Gastrocnemius medialis (tissue), 4 donors: Measurements from ENCODE around the gene PRDM16. TPM values are rescaled to one million over a fixed set of nuclear protein-coding genes. Genes with fewer than 3 reads are reported as not detected.

Experiments
- ATAC-seq, 2 donors: fragments of 150-250 bp; one replicate each; pipeline ENCODE4 v1.9.1; 2016
- DNase-seq, 2 donors: peaks; one replicate each; pipeline ENCODE4 v3.0.0-alpha.2; 2019
- H3K27ac ChIP-seq, 4 donors: fragments of 200-600 bp; sonication (generic); 1 replicate in 1 of 4; 2 replicates in 3 of 4; pipeline ENCODE4 v1.5.1; 2016 to 2018; ENCODE audit warnings: mild to moderate bottlenecking in 2 of 4, moderate library complexity in 1 of 4
- H3K27me3 ChIP-seq, 3 donors: fragments of 200-600 bp; sonication (generic) in 2 of 3; 1 replicate in 1 of 3; 2 replicates in 2 of 3; pipeline versions ENCODE4 v1.5.1 to v1.6.0; 2016 to 2019; ENCODE audit warnings: mild to moderate bottlenecking in 1 of 3, moderate library complexity in 1 of 3
- H3K36me3 ChIP-seq, 2 donors: fragments of 200-600 bp; sonication (generic) in 1 of 2; one replicate each; pipeline ENCODE4 v1.5.1; 2017 to 2018
- H3K4me1 ChIP-seq, 2 donors: fragments of 200-600 bp; sonication (generic) in 1 of 2; one replicate each; pipeline ENCODE4 v1.5.1; 2016 to 2017; ENCODE audit warnings: mild to moderate bottlenecking in 2 of 2
- H3K4me3 ChIP-seq, 4 donors: fragments of 200-600 bp; sonication (generic) in 3 of 4; 1 replicate in 1 of 4; 2 replicates in 3 of 4; pipeline ENCODE4 v1.5.1; 2016 to 2019; ENCODE audit warnings: mild to moderate bottlenecking in 2 of 4
- H3K9me3 ChIP-seq, 3 donors: fragments of 200-600 bp; sonication (generic) in 2 of 3; 1 replicate in 1 of 3; 2 replicates in 2 of 3; pipeline ENCODE4 v1.5.1; 2016 to 2019
- CTCF ChIP-seq, 5 experiments: fragments of 450-650 bp in 3 of 5; fragments of 200-600 bp in 2 of 5; sonication (generic) in 2 of 5; IDR thresholded peaks in 4 of 5; conservative IDR thresholded peaks in 1 of 5; 1 replicate in 4 of 5; 2 replicates in 1 of 5; pipeline ENCODE4 v1.5.1; 2016 to 2019; ENCODE audit warnings: antibody characterized with exemption in 5 of 5, mild to moderate bottlenecking in 3 of 5, moderate library complexity in 3 of 5
- POLR2A ChIP-seq, 2 donors: fragments of 450-650 bp; IDR thresholded peaks; one replicate each; pipeline ENCODE4 v1.6.1; 2017; ENCODE audit warnings: antibody characterized with exemption in 2 of 2, mild to moderate bottlenecking in 2 of 2, moderate library complexity in 2 of 2
- in situ Hi-C, 4 donors: fragments of 200-750 bp; cut with MboI; loops; one replicate each; pipeline versions ENCODE4 v1.15.0 to v1.8.0; 2017; ENCODE audit warnings: low sequenced_read_pairs in 4 of 4
- intact Hi-C: fragments of 100-400 bp; cut with DNase I; formaldehyde crosslinking; loops from one replicate; pipeline ENCODE4 v1.15.1; 2023; ENCODE audit warnings: low total_unique reads
- total RNA-seq, 4 donors: library from RNA; depleted of rRNA; stranded (reverse); fragments of >200 nt; gene quantifications; one replicate each; pipeline versions ENCODE4 v1.1.0 to v1.2.3, GENCODE V29; 2016

Gene PRDM16
- total RNA-seq, 4 donors from 2014 or later: 0.03 to 0.19 (median 0.17) TPM

DNA sequence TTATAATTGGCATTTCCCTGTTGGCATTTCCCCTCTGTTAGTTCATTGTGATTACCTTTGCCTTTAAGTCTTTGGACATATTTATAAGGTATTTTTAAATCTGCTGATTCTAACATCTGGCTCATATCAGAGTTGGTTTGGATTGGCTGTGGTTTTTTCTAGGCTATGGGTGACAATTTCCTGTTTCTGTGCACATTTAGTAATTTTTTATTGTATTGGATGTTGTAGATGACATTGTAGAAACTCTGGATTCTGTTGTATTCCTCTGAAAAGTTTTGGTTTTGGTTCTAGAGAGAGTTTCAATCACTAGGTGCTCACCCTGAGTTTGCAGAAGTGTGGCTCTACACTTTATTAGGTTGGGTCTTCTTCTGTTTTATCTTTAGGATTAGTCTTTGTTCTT lies 275.4 kb downstream of the PRDM16 start:
- Histone ChIP-seq H3K27me3 (peaks cover 0 to 15% (median 13%) of the 10 kb centered on the region in 3 donors), H3K4me1 (no peaks in the 10 kb centered on the region), H3K9me3 (peaks cover 0 to 7% (median 0%) of the 10 kb centered on the region in 3 donors), H3K36me3 (no peaks in the 10 kb centered on the region), H3K27ac (no peak overlapping the region), H3K4me3 (no peak overlapping the region)
- in situ Hi-C loops (no loop called here), intact Hi-C loops (no loop called here)
- TF ChIP-seq CTCF (IDR thresholded peaks at IDR 0.05 in 4 of 5, conservative IDR thresholded peaks at IDR 0.05 in 1 of 5) (no peak), POLR2A (IDR thresholded peaks at IDR 0.05) (no peak)
- DNase-seq (no peak), ATAC-seq (no peak)

GRCh38 chr1:3345792-3346191 lies 276.8 kb downstream of the PRDM16 start:
- intact Hi-C loops: no loop called here
- ATAC-seq (no peak), DNase-seq (no peak)
- H3K4me3 ChIP-seq: no peak overlapping the region
- peaks cover 0 to 3% of the 10 kb centered on the region in 2 donors for H3K4me1 ChIP-seq
- H3K36me3 ChIP-seq: no peaks in the 10 kb centered on the region
- H3K9me3 ChIP-seq: peaks cover 0 to 7% (median 0%) of the 10 kb centered on the region in 3 donors
- in situ Hi-C loops: no loop called here
- no peak overlapping the region for H3K27ac ChIP-seq
- TF ChIP-seq CTCF (IDR thresholded peaks at IDR 0.05 in 4 of 5, conservative IDR thresholded peaks at IDR 0.05 in 1 of 5) (no peak), POLR2A (IDR thresholded peaks at IDR 0.05) (no peak)
- peaks cover 0 to 15% (median 11%) of the 10 kb centered on the region in 3 donors for H3K27me3 ChIP-seq

- H3K9me3 ChIP-seq: peaks cover 0 to 7% (median 0%) of the 10 kb centered on the region in 3 donors
- H3K36me3 ChIP-seq: no peaks in the 10 kb centered on the region
- no peak overlapping the region for H3K4me3 ChIP-seq
- no peak for ATAC-seq
- no peak for DNase-seq
- H3K4me1 ChIP-seq: peaks cover 0 to 3% of the 10 kb centered on the region in 2 donors
- no peak for TF ChIP-seq CTCF (IDR thresholded peaks at IDR 0.05 in 4 of 5, conservative IDR thresholded peaks at IDR 0.05 in 1 of 5)
- no peak for TF ChIP-seq POLR2A (IDR thresholded peaks at IDR 0.05)
- H3K27ac ChIP-seq: no peak overlapping the region
- H3K27me3 ChIP-seq: peaks cover 0 to 15% (median 12%) of the 10 kb centered on the region in 3 donors
- in situ Hi-C loops: no loop called here
- intact Hi-C loops: no loop called here
Observed at GRCh38 chr1:3346478-3346877, 277.5 kb downstream of the PRDM16 start.

GRCh38 chr1:3347257-3348020 lies 278.4 kb downstream of the PRDM16 start:
- no peak for ATAC-seq

More at GRCh38 chr1:3347257-3348020, 278.4 kb downstream of the PRDM16 start:
- H3K36me3 ChIP-seq: no peaks in the 10 kb centered on the region
- no peak for TF ChIP-seq CTCF (IDR thresholded peaks at IDR 0.05 in 4 of 5, conservative IDR thresholded peaks at IDR 0.05 in 1 of 5)
- TF ChIP-seq POLR2A (IDR thresholded peaks at IDR 0.05): no peak
- H3K9me3 ChIP-seq: peaks cover 0 to 7% (median 0%) of the 10 kb centered on the region in 3 donors
- H3K4me1 ChIP-seq: peaks cover 0 to 3% of the 10 kb centered on the region in 2 donors
- peaks cover 0 to 20% (median 16%) of the 10 kb centered on the region in 3 donors for H3K27me3 ChIP-seq
- DNase-seq: no peak
- intact Hi-C loops (no loop called here), in situ Hi-C loops (no loop called here)
- H3K4me3 ChIP-seq: no peak overlapping the region
- H3K27ac ChIP-seq: no peak overlapping the region
